Ishikawa (cell line): ENCODE measurements around the gene TLK1.

Source experiments
- CEBPB ChIP-seq: IDR thresholded peaks from 2 replicates; pipeline ENCODE4 v1.6.1; 2012
- CREB1 ChIP-seq: IDR thresholded peaks from 2 replicates; pipeline ENCODE4 v1.6.1; 2012; ENCODE audit warnings: low read depth
- EP300 ChIP-seq: IDR thresholded peaks from 2 replicates; pipeline ENCODE4 v1.6.1; 2012; ENCODE audit warnings: borderline replicate concordance
- FOXM1 ChIP-seq: IDR thresholded peaks from 2 replicates; pipeline ENCODE4 v1.6.1; 2012; ENCODE audit warnings: low read depth, borderline replicate concordance
- TAF1 ChIP-seq: IDR thresholded peaks from 2 replicates; pipeline ENCODE4 v1.6.1; 2012; ENCODE audit warnings: low read depth, mild to moderate bottlenecking
- TCF12 ChIP-seq: IDR thresholded peaks from 2 replicates; pipeline ENCODE4 v1.6.1; 2012; ENCODE audit warnings: low read depth
- TEAD4 ChIP-seq: IDR thresholded peaks from 2 replicates; pipeline ENCODE4 v1.6.1; 2012
- USF1 ChIP-seq: IDR thresholded peaks from 2 replicates; pipeline ENCODE4 v1.6.1; 2012
- ZBTB7A ChIP-seq: IDR thresholded peaks from 2 replicates; pipeline ENCODE4 v1.6.1; 2012; ENCODE audit warnings: low read depth
- TF ChIP-seq, protein P1 (sequence below): IDR thresholded peaks from 2 replicates; pipeline ENCODE4 v1.6.1; 2012

GRCh38 chr2:170973225-170973491, 187.5 kb downstream of the TLK1 start:
- TF ChIP-seq EP300 (no peak), ZBTB7A (no peak), TAF1 (no peak), USF1 (no peak), FOXM1 (no peak; the same call in 1 of the 2 replicates), TEAD4 (no peak), CREB1 (no peak), TCF12 (no peak), CEBPB (no peak)
- TF ChIP-seq, protein P1, sequence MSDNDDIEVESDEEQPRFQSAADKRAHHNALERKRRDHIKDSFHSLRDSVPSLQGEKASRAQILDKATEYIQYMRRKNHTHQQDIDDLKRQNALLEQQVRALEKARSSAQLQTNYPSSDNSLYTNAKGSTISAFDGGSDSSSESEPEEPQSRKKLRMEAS, result no peak
